ENCODE data around the gene HTR3D. TPM values are rescaled to one million over a fixed set of nuclear protein-coding genes. Genes with fewer than 3 reads are reported as not detected.

Gene HTR3D, protein sequence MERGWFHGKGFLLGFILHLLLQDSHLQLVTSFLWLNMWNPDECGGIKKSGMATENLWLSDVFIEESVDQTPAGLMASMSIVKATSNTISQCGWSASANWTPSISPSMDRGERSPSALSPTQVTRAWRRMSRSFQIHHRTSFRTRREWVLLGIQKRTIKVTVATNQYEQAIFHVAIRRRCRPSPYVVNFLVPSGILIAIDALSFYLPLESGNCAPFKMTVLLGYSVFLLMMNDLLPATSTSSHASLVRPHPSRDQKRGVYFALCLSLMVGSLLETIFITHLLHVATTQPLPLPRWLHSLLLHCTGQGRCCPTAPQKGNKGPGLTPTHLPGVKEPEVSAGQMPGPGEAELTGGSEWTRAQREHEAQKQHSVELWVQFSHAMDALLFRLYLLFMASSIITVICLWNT
- not detected for total RNA-seq

DNA sequence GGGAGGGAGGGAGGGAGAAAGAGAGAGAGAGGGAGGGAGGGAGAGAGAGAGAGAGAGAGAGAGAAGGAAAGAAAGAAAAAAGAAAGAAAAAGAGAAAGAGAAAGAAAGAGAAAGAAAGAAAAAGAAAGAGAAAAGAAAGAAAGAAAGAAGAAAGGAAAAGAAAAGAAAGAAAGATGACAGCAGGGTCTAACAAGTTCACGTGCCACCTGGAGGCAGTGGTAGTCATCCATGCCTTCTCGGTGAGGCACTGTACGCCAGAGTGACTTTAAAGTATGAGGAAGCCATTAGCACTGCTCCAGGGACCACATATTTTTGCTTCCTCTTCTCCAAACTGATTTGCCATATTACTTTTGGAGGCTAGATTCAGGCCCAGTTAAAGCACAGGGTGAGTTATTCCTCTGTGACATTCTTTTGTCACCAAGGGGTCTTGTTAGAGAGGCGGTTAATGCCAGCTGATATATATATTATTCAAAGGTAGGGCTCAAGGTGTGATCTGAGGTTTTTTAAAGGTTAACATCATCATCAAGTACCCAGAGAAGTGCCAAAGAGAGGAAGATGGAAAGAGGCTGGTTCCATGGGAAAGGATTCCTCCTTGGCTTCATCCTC lies at the start of gene HTR3D:
TSS of gene HTR3D (plus strand) at position 556 of the 606 bp plus-strand sequence. CDS start at position 556, 0 bp downstream.
- H3K9me3 ChIP-seq, result no peaks in the 10 kb centered on the region
- intact Hi-C loops (cut with DNase I), result no loop called here
- TF ChIP-seq, protein P1, sequence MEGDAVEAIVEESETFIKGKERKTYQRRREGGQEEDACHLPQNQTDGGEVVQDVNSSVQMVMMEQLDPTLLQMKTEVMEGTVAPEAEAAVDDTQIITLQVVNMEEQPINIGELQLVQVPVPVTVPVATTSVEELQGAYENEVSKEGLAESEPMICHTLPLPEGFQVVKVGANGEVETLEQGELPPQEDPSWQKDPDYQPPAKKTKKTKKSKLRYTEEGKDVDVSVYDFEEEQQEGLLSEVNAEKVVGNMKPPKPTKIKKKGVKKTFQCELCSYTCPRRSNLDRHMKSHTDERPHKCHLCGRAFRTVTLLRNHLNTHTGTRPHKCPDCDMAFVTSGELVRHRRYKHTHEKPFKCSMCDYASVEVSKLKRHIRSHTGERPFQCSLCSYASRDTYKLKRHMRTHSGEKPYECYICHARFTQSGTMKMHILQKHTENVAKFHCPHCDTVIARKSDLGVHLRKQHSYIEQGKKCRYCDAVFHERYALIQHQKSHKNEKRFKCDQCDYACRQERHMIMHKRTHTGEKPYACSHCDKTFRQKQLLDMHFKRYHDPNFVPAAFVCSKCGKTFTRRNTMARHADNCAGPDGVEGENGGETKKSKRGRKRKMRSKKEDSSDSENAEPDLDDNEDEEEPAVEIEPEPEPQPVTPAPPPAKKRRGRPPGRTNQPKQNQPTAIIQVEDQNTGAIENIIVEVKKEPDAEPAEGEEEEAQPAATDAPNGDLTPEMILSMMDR (IDR thresholded peaks at IDR 0.05), result no peak

DNA sequence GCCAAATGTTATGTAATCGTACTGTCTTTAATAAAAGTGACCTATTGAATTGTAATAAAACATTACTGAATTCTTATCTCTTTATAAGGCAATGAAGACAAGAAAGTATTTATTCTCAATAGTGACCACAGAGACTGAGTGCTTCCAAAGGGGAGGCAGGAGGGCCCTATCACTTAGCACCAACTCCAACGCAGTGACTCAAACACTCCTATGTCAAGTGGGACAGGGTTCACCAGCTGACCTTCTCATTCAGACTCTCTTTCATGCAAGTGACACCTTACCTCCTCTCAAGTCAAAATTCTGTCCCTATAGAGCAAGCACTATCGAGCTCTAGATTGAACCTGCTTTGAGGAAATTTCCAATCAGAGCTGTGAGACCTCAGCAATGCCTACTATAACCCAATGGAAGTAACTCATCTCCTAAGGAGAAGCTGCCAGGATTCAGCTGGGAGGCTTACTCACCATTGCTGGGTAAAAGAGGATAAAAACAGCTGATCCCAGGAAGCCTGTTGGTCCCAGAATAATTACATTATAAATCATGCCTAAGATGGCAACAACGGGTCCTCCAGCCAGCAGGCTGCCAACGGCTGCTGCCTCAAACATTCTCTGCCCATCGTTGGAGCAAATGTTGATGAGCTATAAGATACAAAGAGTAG lies 49.4 kb upstream of the HTR3D start:
- H3K9me3 ChIP-seq, result no peaks in the 10 kb centered on the region
- no peak overlapping the region for H3K4me3 ChIP-seq
- no peaks in the 10 kb centered on the region for H3K27me3 ChIP-seq
- intact Hi-C loops (cut with DNase I), result no loop called here
- H3K36me3 ChIP-seq, result peaks cover 43 to 44% of the 10 kb centered on the region in 2 donors
- TF ChIP-seq, protein P1 (IDR thresholded peaks at IDR 0.05), result no peak
- H3K4me1 ChIP-seq, result no peaks in the 10 kb centered on the region
- no peak overlapping the region for H3K27ac ChIP-seq
- DNase-seq (ENCODE audit: low spot score in 2 of 2), result no peak

More for the DNA sequence above, at the start of gene HTR3D:
- Histone ChIP-seq H3K27ac (no peak within 1 kb of the TSS), H3K4me1 (no peaks in the 10 kb centered on the region), H3K4me3 (no peak within 1 kb of the TSS), H3K27me3 (no peaks in the 10 kb centered on the region), H3K36me3 (no peaks in the 10 kb centered on the region)
- peak in 1 of 2 donors; percentile 2 for DNase-seq (ENCODE audit: low spot score in 2 of 2)

DNA sequence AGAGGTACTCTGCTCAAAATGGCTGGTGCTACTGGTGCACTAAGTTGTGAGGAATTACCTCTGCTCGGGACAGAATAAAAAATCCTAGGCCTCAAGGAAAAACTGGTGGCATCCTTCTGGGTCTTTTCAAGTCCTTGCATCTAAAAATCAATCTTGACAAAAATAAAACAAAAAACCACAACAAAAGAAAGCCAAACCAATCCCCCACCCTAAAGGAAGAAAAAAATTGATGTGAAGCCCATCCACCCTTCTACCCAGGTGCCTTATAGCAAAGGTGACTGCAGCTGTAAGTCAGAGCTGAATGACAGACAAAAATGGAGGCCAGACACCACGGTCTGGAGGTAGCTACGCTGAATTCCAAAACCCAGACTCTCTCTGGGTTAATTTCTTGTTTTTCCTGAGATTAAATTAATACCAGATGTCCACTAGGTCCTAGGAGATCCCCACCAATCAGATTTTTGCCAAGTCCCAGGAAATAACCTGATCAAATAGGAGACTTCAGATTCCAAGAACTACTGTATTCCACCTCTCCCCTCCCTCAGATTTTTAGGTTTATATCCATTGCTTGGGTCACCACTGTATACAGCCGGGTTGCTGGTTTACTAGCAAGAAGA lies 47.3 kb upstream of the HTR3D start:
- no peak overlapping the region for H3K4me3 ChIP-seq
- no peaks in the 10 kb centered on the region for H3K27me3 ChIP-seq
- TF ChIP-seq, protein P1 (IDR thresholded peaks at IDR 0.05), result no peak
- H3K4me1 ChIP-seq, result no peaks in the 10 kb centered on the region
- no peak overlapping the region for H3K27ac ChIP-seq
- H3K9me3 ChIP-seq, result no peaks in the 10 kb centered on the region
- no peak for DNase-seq (ENCODE audit: low spot score in 2 of 2)
- H3K36me3 ChIP-seq, result peaks cover 48 to 53% of the 10 kb centered on the region in 2 donors
- intact Hi-C loops (cut with DNase I), result no loop called here

DNA sequence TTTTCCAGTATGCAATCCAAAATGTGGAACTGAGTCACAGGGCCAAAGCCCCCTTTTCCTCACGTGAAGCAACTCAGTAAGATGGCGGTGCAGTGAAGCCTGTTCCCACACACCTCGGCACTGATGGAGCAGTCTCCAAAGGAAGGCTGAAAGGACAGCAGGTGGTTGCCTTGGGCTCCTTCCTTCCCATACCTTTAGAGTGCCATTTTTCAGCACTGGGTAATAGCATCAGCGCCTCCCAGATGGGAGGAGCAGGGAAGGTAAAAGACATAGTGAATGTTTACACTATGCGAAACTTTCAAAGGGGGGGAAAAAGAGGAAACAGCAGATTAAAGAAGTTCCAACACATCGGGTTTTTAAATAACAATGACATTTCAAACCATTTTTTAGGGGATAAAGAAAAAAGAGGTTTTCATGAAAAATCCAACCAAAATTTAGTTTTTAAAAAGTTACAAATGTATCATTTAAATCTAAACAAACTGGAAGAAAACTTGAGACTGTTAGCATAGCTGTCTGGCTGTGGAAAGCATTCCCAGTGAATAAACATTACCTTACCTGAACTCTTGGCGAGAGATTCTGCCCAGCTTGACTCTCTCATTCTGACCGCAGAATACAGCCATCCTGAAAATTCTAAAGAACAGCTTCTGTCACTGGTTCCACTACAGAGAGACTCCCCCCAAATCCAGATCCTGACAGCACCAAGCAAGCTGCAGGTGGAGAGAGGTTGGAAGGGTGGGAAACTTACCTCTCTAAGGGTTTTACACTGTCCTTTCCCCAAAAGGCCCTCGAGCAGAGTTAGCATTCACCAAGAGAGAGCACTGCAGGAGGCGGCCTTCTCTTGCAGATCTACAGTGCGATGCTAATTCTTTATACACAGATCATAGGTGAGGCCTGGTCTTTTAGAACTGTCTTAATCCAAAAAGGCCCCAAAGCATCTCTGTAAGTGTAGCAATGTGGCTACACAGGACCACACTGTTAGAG lies 46.5 kb upstream of the HTR3D start:
- Histone ChIP-seq H3K4me3 (no peak overlapping the region), H3K36me3 (peaks cover 48 to 53% of the 10 kb centered on the region in 2 donors), H3K4me1 (no peaks in the 10 kb centered on the region), H3K27ac (no peak overlapping the region), H3K9me3 (no peaks in the 10 kb centered on the region), H3K27me3 (no peaks in the 10 kb centered on the region)
- intact Hi-C loops (cut with DNase I), result no loop called here
- TF ChIP-seq, protein P1 (IDR thresholded peaks at IDR 0.05), result no peak
- no peak for DNase-seq (ENCODE audit: low spot score in 2 of 2)
